ENCODE data around the gene CDHR1. TPM values are rescaled to one million over a fixed set of nuclear protein-coding genes. Genes with fewer than 3 reads are reported as not detected.
A peak's percentile ranks its signal among the peaks of the same experiment; 100 is the strongest.
"Not testable (repeated sequence)": the region's sequence is repeated elsewhere in the genome, so short reads cannot be mapped to it uniquely, and the experiment has no call there.

Gene CDHR1
- total RNA-seq, result under 0.01 TPM in 2 replicates

DNA sequence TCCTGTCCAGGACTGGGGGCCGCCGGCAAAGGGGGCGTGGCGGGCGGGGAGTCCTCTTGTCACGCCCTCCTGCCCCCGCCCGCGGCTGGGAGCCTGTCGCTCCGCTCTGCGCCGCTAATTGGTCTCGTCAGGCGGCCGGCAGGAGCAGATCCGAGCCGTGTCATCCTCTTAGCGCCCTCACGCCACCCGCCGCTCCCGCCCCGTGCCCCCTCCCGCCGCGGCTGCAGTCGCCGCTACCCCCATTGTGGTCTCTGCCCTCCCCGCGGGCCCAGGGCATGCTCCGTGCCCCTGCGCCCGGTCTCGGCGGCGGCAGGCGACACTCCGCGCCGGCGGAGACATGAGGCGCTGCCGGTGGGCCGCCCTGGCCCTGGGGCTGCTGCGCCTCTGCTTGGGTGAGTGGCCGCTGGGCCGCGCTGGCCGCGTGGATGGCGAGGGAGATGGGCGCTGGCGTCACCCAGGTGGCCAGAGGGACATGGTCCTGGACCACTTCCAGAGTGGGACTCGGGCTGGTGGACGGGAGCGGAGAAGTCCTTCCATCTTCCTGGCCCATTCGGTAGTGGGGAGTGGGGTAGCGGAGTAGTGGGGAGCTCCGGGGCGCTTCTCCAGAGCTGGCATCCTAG lies at the start of gene CDHR1:
TSS of gene CDHR1 (plus strand) at position 114 of the 620 bp plus-strand sequence. CDS start at position 338, 224 bp downstream.
- peak in 1 of 2 donors; percentile 29 for DNase-seq (ENCODE audit: low read depth in 2 of 2)

DNA sequence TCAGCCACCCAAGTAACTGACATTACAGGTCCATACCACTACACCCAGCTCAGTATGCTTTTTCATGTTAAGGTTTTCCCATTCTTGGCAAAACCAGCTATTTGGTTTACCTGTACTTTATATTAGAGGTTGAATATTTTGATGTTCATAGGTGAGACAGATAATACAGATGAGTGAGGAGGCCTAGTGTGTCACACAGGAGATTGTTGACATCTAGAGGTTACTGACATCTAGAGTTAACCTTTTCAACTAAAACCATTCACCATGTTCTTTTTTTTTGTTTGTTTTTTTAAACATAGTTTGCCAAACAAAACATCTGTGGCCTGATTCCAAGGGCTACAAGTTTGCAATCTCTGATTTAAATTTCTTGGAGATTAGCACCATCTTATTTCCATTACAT lies 47.0 kb upstream of the CDHR1 start:
- DNase-seq (ENCODE audit: low read depth in 2 of 2), result no peak

DNA sequence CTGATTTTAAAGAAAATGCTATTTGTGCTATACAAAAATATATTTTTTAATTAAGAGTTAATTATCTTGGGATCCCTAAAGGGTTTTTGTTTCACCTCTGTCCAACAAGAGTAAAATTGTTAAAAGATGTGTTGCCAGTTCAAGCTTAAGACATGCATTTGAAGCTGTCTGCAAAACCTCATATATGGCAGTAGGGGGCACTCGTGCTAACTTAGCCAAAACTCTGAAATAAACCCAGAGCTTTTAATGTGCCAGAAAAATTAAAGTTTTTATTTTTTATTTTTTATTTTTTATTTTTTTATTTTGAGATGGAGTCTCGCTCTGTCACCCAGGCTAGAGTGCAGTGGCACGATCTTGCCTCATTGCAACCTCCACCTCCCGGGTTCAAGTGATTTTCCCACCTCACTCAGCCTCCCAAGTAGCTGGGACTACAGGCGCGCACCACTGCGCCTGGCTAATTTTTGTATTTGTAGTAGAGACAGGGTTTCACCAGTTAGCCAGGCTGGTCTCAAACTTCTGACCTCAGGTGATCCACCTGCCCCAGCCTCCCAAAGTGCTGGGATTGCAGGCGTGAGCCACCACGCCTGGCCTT lies 46.2 kb upstream of the CDHR1 start:
- peak; percentile 60 to 64 for DNase-seq (ENCODE audit: low read depth in 2 of 2)

DNA sequence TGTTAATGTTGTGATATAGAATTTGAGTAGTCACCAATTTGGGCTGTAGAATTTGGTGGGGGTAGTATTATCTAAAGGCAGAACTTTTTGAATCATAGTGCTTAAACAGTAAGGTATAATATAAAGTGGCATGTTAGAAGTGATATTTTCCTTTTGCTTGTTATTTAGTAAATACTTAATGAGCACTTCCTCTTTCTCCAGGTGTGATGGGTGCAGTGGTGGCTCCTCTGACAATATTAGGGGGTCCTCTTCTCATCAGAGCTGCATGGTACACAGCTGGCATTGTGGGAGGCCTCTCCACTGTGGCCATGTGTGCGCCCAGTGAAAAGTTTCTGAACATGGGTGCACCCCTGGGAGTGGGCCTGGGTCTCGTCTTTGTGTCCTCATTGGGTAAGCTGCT lies 44.5 kb upstream of the CDHR1 start:
- no peak for DNase-seq (ENCODE audit: low read depth in 2 of 2)

DNA sequence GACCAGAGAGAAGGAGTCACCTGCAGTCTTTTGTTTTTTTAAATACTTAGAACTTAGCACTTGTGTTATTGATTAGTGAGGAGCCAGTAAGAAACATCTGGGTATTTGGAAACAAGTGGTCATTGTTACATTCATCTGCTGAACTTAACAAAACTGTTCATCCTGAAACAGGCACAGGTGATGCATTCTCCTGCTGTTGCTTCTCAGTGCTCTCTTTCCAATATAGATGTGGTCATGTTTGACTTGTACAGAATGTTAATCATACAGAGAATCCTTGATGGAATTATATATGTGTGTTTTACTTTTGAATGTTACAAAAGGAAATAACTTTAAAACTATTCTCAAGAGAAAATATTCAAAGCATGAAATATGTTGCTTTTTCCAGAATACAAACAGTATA lies 41.6 kb upstream of the CDHR1 start:
- DNase-seq (ENCODE audit: low read depth in 2 of 2), result no peak

DNA sequence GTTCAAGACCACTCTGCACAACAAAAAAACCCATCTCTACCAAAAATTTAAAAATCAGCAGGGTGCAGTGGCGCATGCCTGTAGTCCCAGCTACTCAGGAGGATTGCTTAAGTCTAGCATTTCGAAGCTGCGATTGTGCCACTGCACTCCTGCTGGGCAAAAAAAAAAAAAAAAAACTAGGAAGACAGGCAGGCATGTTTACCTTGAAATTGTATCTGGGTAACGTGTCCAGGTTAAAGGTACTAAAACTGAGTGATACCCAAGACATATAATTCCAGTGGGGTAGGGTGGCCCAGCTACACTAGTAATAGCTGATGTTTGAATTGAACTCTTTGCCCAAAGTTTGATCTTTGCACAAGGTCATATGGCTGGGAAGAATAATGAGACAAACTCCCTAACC lies 38.8 kb upstream of the CDHR1 start:
- no peak for DNase-seq (ENCODE audit: low read depth in 2 of 2)

DNA sequence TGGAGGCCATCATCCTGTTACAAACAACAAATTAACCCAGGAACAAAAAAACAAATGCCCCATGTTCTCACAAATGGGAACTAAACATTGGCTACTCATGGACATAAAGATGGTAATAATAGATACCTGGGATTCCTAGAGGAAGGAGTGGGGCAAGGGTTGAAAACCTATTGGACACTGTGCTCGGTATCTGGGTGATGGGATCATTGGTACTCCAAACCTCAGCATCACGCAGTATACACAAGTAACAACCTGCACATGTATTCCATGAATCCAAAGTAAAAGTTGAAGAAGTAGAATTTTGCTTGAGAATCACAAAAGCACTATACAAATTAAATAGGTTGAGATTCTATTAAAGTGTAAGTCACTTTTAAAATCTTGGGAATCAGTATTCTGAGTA lies 38.3 kb upstream of the CDHR1 start:
- no peak for DNase-seq (ENCODE audit: low read depth in 2 of 2)

DNA sequence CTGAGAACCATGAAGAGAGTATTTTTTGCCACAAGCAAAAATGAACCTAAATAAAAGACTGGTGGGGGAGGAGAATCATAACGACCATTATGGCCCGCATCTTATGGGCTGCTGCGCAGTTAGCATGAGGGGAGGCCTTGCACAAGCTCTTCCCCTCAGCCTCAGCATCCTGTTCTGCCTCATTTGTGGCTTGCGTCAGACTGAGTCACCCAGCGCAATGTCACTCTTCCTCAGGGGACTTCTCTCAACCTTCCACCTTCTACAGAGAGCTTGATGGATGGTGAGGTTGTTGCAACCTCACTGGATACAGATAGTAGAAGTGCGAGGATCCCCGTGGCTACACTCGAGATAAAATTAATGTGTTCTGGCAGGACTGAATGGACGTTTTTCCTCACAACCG lies 37.6 kb upstream of the CDHR1 start:
- DNase-seq (ENCODE audit: low read depth in 2 of 2), result peak in 1 of 2 donors; percentile 16

DNA sequence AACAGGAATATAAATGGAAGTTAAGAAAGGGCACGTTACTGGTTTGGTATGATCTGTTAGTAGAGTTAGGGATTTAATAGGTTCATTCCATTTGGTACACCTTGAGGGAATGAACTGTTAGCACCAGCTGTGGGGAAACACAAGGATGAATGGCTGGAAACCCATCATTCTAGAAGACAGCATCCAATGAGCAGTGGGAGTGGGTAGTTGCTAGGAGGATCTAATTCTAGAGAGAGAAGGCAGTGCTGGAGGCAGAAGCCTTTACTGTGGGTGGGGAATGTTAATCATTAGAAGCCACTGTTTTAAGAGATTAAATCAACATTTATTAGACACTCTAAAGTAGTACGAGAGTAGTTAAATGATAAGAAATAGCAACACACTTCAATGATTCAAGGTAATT lies 36.3 kb upstream of the CDHR1 start:
- DNase-seq (ENCODE audit: low read depth in 2 of 2), result no peak

DNA sequence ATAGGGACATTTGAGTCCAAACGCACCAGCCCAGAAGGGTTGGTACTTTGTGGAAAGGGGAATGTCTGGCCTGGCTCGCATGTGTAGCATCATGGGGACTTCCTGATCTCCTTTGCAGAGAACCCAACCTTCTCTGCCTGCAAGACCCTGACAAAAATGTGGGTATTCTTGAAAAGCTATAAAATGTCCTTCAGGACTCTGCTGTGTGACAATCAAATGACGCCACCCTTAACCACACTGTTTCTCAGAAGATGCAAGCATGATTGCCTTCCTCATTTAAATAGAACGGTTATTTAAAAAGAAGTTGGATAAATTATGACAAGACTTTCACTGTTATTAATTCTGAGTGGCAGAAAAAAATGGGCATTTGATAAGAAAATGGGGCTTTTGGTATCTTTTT lies 35.8 kb upstream of the CDHR1 start:
- no peak for DNase-seq (ENCODE audit: low read depth in 2 of 2)

DNA sequence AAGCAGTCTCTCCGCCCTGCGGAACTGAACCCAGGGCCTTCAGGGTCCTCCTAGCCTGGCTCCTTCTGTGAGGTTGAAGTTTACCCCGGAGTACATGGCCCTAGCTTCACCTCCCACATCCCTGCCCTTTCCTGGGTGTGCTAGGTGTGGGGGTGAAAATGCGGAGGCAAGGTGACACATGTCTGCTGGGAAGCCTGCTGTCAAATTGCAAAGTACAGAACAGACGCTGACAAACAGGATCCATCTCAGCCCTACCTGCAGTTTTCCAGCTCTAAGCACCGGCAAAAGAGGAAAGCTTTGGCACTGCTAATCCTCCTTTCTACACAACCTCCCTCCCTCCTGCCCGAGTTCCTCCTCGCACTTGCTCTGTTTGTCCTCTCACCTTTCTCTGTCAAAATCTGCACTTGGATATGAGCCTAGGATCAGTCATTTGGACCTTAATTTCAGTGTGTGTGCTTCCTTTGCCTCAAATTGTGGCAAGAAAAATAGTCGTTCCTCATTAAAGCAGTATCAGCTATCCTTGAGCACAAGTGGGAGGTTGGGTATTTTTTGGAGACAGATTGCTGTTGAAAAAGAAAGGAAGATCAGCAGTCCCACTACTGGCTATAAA lies 35.2 kb upstream of the CDHR1 start:
- no peak for DNase-seq (ENCODE audit: low read depth in 2 of 2)

DNA sequence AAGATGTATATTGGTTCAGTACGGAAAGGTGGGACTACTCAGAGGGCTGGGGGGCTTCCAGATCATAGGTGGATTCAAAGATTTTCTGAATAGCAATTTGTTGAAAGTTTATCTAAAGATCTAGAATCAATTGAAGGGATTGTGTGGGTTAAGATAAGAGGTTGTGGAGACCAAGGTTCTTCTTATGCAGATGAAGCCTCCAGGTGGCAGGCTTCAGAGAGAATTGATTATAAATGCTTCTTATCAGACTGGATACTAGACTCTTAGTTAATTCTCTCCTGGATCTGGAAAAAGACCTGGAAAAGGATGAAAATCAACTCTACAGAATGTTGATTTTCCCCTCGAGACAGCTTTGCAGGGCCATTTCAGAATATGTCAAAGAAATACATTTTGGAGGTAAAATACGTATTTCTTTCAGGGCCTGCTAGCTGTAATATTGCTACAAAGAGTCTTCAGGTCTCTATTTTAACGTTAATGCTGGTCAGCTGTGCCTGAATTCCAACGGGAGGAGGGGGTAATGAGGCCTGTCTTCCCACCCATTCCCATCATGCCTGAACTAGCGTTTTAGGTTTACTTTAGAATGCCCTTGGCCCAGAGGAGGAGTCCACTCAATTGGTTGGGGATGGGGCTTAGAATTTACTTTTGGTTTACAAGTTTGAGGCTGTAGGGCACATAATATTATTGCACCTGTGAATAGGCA lies 33.5 kb upstream of the CDHR1 start:
- DNase-seq (ENCODE audit: low read depth in 2 of 2), result no peak

DNA sequence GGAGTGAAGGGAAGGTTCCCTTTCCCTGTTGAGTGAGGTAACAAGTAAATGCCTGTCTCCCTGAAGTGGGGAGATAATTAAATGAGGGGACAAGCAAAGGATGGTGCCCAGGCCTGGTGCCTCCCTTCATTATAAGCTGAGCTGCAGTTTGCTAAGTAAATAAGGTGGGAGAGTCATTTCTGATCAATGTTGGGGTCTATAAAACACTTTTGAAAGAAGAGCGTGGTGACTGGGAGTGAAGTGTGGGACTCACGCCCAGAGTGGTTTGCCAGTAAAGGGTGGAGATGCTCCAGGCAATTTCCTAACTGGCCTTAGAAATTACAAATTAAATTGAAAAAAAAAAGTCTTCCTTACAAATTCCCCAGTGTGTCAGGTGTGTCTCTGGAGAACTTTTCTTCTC lies 30.3 kb upstream of the CDHR1 start:
- no peak for DNase-seq (ENCODE audit: low read depth in 2 of 2)

DNA sequence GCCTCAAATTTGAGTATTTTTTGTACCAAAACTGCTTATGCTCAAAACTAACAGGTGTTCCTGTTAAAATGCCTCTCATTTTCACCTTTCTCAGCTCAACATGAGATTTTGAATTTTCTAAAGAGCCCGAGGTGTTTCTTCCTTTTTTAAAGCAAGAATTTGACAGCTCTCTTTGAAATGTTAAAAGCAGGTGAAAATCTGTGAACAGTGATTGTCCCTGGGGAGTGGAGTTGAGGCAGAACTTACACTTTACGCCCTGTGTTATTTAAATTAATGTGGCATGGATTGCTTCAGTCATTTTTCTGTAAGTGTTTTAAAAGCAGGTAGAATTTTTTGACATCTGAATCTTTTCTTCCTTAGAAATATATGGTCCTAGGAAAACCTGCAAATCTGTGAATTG lies 29.9 kb upstream of the CDHR1 start:
- DNase-seq (ENCODE audit: low read depth in 2 of 2), result no peak

DNA sequence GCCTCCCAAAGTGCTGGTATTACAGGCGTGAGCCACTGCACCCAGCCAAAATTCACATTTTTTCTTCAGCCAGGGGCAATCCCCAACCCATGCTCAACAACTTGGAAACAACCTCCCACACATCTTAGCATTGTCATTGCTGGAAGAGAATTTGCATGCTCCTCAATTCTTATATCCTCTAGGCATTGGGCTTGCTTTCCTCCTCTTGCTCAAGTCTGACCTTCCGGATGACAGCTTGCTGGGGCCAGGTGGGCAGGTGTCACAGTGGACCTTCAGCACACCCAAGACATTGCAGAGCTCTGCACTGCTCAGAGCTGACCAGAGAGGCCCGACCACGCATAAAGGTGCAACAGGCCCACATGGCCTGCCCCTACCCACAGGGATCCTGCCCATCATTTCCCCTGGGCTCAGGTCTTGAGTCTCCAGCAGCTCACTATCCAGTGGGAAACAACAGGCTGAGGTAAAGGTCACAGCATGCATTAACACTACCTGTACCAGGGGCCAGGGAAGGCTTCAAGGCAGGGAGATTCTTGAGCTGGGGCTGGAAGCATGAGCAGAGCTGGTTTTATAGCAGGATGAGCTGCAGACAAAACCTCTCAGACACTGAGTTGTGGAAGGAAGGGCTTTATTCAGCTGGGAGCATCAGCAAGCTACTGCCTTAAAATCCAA lies 27.6 kb upstream of the CDHR1 start:
- DNase-seq (ENCODE audit: low read depth in 2 of 2), result no peak

DNA sequence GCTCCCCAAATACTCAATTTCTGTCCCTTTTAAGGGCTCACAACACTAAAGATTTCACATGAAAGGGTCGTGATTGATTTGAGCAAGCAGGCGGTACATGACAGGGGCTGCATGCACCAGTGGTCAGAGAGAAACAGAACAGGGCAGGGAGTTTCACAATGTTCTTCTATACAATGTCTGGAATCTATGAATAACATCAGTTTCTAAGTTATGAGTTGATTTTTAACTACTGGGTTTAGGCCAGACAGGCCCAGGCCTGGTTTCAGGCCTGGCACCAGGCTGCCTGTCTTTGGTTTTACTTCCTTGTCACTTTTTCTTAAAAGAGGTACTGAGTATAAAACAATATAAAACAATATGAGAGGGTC lies 27.1 kb upstream of the CDHR1 start:
- not testable (repeated sequence) for DNase-seq (ENCODE audit: low read depth in 2 of 2)

DNA sequence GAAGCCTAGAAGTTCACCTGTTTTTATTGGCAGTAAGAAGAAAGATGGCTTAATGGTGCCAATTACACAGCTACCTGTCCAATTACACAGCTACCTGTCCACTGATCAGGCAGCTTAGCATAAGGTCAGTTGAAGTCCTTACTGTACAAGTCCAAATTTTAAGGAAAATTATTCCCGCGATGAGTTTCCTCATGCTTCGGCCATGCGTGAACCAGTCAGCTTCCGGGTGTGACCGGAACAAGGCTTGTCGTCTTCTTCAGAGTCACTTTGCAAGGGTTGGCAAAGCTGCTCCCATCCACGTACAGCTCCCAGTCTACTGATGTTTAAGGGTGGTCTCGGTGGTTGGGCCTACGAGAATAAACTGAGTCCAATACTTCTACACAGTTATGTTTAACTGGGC lies 26.0 kb upstream of the CDHR1 start:
- DNase-seq (ENCODE audit: low read depth in 2 of 2), result not testable (repeated sequence)

DNA sequence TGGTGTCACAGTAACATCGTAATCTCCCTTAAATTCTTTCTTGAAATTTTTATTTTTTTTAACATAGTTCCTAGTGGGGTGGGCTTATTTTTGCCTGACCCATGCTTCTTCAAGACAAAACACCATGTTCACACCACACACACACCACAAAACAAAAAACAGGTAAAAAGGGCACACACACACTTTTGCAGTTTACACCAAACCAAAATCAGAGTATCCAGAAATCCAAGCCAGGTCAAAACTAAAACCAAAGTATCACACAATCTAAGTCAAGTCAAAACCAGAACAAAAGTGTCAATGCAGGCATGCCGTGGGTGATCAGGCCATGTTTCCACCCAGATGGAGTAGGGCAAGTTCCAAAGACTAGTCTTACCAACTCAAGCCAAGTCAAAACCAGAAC lies 23.1 kb upstream of the CDHR1 start:
- DNase-seq (ENCODE audit: low read depth in 2 of 2), result not testable (repeated sequence)

DNA sequence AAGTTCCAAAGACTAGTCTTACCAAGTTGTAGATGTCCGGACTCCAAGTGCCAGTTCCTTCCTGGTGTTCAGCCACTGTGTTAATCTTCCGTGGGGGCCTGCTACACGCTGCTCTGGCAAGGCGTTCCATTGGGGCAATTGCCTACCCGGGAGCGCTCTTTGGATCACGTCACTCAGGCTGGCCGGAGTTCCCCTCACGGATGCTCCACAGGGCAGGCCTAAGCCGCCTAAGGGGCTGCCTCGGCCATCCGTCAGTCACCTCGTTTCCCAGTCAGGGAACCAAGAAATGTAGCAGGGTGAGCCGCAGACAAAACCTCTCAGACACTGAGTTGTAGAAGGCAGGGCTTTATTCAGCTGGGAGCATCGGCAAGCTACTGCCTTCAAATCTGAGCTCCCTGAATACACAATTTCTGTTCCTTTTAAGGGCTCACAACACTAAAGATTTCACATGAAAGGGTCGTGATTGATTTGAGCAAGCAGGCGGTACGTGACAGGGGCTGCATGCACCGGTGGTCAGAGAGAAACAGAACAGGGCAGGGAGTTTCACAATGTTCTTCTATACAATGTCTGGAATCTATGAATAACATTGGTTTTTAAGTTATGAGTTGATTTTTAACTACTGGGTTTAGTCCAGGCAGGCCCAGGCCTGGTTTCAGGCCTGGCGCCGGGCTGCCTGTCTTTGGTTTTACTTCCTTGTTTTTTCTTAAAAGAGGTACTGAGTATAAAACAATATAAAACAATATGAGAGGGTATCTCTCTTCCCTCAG lies 22.5 kb upstream of the CDHR1 start:
- DNase-seq (ENCODE audit: low read depth in 2 of 2), result not testable (repeated sequence)

DNA sequence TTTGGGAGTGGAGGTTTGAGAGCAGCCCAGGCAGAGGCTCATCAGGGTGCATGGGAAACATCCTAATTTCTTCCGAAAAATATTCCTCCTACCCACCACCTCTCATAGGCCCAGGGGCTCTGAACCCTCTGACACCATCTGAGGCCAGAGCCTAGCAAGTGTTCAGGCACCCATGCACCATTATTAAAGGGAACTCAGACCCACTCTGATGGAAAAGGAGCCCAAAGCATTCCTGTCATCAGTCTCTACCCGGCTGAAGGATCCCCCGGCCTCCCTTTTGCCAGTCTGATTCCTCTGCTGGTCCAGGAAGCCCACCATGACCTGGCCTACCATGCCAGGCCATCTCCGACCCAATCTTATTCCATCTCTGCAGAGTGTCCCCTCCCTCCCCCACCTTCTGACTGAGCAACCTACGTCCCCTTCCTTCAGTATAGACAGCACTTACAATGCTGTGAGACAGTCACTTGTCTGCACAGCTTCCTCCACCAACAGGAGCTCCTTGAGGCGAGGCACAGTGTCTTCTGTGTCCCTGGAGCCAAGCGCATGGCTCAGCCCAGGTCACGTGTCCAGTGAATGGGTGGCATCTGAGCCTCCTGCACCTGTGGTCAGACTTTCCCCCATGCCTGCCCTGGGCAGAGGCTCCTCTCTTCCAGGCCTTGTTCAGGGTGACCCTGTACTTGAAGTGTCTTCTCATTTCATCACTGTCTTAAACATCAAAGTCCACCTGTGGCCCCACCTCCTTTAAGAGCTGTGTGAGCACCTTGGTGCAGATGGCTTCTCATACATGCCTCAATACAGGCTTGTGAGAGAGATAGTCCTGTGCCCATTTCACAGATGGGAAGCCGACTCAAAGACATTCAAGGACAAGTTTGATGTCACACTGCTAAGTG lies 21.6 kb upstream of the CDHR1 start:
- no peak for DNase-seq (ENCODE audit: low read depth in 2 of 2)
